Panc1 (cell line): ENCODE results near the gene NYAP2. TPM values are rescaled to one million over a fixed set of nuclear protein-coding genes. Genes with fewer than 3 reads are reported as not detected.

Source experiments
- ATAC-seq: fragments of 200-7000 bp; cut with Tn5 transposase; 2 replicates; pipeline ENCODE4 v1.9.1; 2020; ENCODE audit warnings: mild to moderate bottlenecking, moderate library complexity
- BruUV-seq: library from RNA; stranded (reverse); fragments of 400-500 nt; replicated peaks from 2 replicates; lab custom pipeline; 2021; lab: Mats Ljungman, UMichigan
- CTCF ChIA-PET: fragments of 300-600 bp; sonication (Branson Sonifier 250); formaldehyde crosslinking; loops from one replicate; lab custom pipeline; 2022; ENCODE audit warnings: antibody characterized with exemption; lab: Charles Lee
- POLR2A ChIA-PET: fragments of 300-600 bp; sonication (Branson Sonifier 250); formaldehyde crosslinking; loops from one replicate; lab custom pipeline; 2022; ENCODE audit warnings: antibody characterized with exemption; lab: Charles Lee
- DNase-seq: peaks from one replicate; pipeline ENCODE4 v3.0.0-alpha.2; 2010; ENCODE audit warnings: low read depth, low spot score
- H3K27ac ChIP-seq: 2 replicates; pipeline ENCODE4 v1.5.1; 2011; ENCODE audit warnings: mild to moderate bottlenecking, low read length, inconsistent platforms
- H3K27me3 ChIP-seq: fragments of 200-500 bp; sonication (Bioruptor generic); 2 replicates; pipeline ENCODE4 v1.6.0; 2014; ENCODE audit warnings: low read length, inconsistent platforms; ENCODE audit not compliant: control insufficient read depth, insufficient read depth
- H3K36me3 ChIP-seq: fragments of 200-500 bp; sonication (Bioruptor generic); 2 replicates; pipeline ENCODE4 v1.5.1; 2014; ENCODE audit warnings: inconsistent platforms, mild to moderate bottlenecking, low read length, moderate library complexity; ENCODE audit not compliant: control insufficient read depth, insufficient read depth
- H3K4me1 ChIP-seq: 2 replicates; pipeline ENCODE4 v1.5.1; 2011; ENCODE audit warnings: inconsistent platforms, mild to moderate bottlenecking, low read length, moderate library complexity; ENCODE audit not compliant: control insufficient read depth, insufficient read depth
- H3K4me3 ChIP-seq, 2 experiments: 2 replicates each; pipeline ENCODE4 v1.5.1; 2011 to 2012; ENCODE audit warnings: low read depth in 2 of 2, low read length in 2 of 2, mild to moderate bottlenecking in 2 of 2, inconsistent platforms in 1 of 2, moderate library complexity in 1 of 2
- H3K9me3 ChIP-seq: fragments of 200-500 bp; sonication (Bioruptor generic); 2 replicates; pipeline ENCODE4 v1.5.1; 2014; ENCODE audit warnings: low read depth, mild to moderate bottlenecking, inconsistent platforms, low read length, moderate library complexity; ENCODE audit not compliant: control insufficient read depth, insufficient read depth
- CTCF ChIP-seq: fragments of 450-650 bp; IDR thresholded peaks from 2 replicates; pipeline ENCODE4 v1.5.1; 2017; ENCODE audit warnings: mild to moderate bottlenecking
- POLR2AphosphoS5 ChIP-seq: IDR thresholded peaks from 2 replicates; pipeline ENCODE4 v1.6.1; 2012; ENCODE audit warnings: mild to moderate bottlenecking, low read depth, low read length, moderate library complexity
- REST ChIP-seq, 2 experiments: IDR thresholded peaks; 2 replicates each; pipeline ENCODE4 v1.6.1; 2011 to 2012; ENCODE audit warnings: low read depth in 2 of 2, control low read depth in 1 of 2, low read length in 1 of 2, mild to moderate bottlenecking in 1 of 2, moderate library complexity in 1 of 2; ENCODE audit not compliant: insufficient read depth in 1 of 2
- SIN3A ChIP-seq: IDR thresholded peaks from 2 replicates; pipeline ENCODE4 v1.6.1; 2012; ENCODE audit warnings: low read depth, mild to moderate bottlenecking, low read length, moderate library complexity, borderline replicate concordance; ENCODE audit not compliant: insufficient read depth
- TCF7L2 ChIP-seq: IDR thresholded peaks from 2 replicates; pipeline ENCODE4 v1.6.1; 2011; ENCODE audit warnings: mild to moderate bottlenecking, low read depth, low read length, inconsistent platforms
- in situ Hi-C: cut with HindIII; loops from 2 replicates; pipeline ENCODE4 v1.10.0; 2016; ENCODE audit warnings: low sequenced_read_pairs, low pct_unique_long_range_greater_than_20kb
- intact Hi-C: fragments of 100-400 bp; cut with micrococcal nuclease; formaldehyde crosslinking; loops from one replicate; pipeline ENCODE4 v1.10.0; 2022; ENCODE audit not compliant: unreplicated experiment
- total RNA-seq: library from RNA; stranded (reverse); gene quantifications from one replicate; pipeline ENCODE4 v1.2.1, GENCODE V29; 2021; ENCODE audit not compliant: unreplicated experiment

The NYAP2 gene
- total RNA-seq, 1 experiment from 2014 or later: not detected

- Histone ChIP-seq H3K27ac (no peak overlapping the region), H3K4me1 (no peaks in the 10 kb centered on the region), H3K36me3 (no peaks in the 10 kb centered on the region), H3K9me3 (no peaks in the 10 kb centered on the region), H3K27me3 (no peaks in the 10 kb centered on the region), H3K4me3 (no peak overlapping the region)
- ChIA-PET CTCF (no interaction called here), POLR2A (no interaction called here)
- TF ChIP-seq SIN3A (no peak), TCF7L2 (no peak), POLR2AphosphoS5 (no peak), REST (IDR thresholded peaks at IDR 0.05; ENCODE audit: insufficient read depth in 1 of 2, low read depth in 2 of 2, low read length in 1 of 2) (no peak), CTCF (no peak)
- intact Hi-C loops (no loop called here), in situ Hi-C loops (no loop called here)
- no TSS peak for BruUV-seq
- ATAC-seq (no peak), DNase-seq (no peak)
Observed at GRCh38 chr2:225569995-225570394, 170.5 kb downstream of the NYAP2 start.

GRCh38 chr2:225573603-225574002, 174.1 kb downstream of the NYAP2 start:
- no peak for DNase-seq
- H3K27ac ChIP-seq: no peak overlapping the region
- BruUV-seq: no TSS peak
- no peaks in the 10 kb centered on the region for H3K36me3 ChIP-seq
- no peak overlapping the region for H3K4me3 ChIP-seq
- intact Hi-C loops (no loop called here), in situ Hi-C loops (no loop called here)
- H3K9me3 ChIP-seq: no peaks in the 10 kb centered on the region
- no peaks in the 10 kb centered on the region for H3K27me3 ChIP-seq
- ChIA-PET CTCF (no interaction called here), POLR2A (no interaction called here)
- TF ChIP-seq SIN3A: no peak
- no peak for TF ChIP-seq REST (IDR thresholded peaks at IDR 0.05; ENCODE audit: insufficient read depth in 1 of 2, low read depth in 2 of 2, low read length in 1 of 2)
- no peak for TF ChIP-seq TCF7L2
- no peak for TF ChIP-seq CTCF
- no peak for TF ChIP-seq POLR2AphosphoS5
- no peak for ATAC-seq
- H3K4me1 ChIP-seq: no peaks in the 10 kb centered on the region
